NOMO-1 (cell line): ENCODE data around the gene C4orf17.

Experiments
- DNase-seq, 2 experiments: peaks; one replicate each; lab custom pipeline; 2025; ENCODE audit not compliant: unreplicated experiment in 2 of 2; lab: John Stamatoyannopoulos, UW

C4orf17 gene

DNA sequence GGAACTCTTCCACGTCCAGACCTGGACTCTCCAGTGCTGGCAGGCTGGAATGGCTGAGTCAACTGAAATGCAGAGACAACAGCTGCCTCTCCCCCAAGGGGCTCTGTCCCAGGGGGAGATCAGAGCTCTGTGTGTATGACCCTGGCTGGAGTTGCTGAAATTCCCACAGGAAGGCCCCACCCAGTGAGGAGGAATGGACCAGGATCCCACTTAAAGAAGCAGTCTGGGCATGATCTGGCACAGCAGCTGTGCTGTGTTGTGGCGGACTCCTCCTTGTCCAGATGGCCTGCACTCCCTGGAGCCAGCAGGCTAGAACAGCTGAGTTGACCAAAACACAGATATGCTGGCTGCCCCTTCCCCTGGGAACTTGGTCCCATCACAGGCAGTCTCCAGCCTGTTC is 25.4 kb downstream of the C4orf17 start:
- DNase-seq, result no peak

DNA sequence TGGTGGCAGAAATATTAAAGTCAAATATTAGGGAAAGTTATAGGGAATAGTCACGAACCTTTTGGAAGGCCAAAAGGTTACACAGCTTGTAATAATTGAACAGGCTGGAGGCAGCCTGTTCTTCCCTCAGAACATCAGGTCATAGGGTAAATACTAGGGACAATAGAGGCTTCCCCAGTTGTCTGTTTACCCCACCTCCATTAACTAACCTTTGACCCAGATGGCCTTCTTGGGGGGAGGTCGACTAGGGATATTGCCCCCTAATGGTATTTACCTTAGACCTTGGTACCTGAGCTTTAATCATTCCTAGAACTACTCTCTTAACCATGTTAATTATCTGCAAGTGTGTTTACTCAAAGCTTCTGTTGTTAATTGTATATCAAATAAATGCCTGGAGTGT is 26.0 kb downstream of the C4orf17 start:
- DNase-seq, result no peak

DNA sequence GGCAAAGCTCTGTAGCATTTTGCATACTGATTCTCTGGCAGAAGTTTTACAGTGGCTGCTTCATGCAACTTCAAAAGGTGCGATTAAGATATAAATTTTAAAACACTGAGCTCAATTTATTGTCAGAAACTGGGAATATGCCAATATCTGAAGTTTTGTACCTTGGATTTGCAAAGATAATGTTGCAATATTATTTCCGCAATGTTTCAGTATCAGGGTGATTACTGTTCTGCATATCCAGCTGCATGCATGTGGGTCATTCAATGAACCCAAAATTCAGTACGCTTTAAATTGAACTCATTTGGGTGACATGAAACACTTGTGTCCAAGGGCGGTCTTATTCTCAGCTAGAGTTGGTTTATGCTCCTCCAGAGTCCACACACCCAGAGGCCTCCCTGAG is 26.9 kb downstream of the C4orf17 start:
- no peak for DNase-seq

DNA sequence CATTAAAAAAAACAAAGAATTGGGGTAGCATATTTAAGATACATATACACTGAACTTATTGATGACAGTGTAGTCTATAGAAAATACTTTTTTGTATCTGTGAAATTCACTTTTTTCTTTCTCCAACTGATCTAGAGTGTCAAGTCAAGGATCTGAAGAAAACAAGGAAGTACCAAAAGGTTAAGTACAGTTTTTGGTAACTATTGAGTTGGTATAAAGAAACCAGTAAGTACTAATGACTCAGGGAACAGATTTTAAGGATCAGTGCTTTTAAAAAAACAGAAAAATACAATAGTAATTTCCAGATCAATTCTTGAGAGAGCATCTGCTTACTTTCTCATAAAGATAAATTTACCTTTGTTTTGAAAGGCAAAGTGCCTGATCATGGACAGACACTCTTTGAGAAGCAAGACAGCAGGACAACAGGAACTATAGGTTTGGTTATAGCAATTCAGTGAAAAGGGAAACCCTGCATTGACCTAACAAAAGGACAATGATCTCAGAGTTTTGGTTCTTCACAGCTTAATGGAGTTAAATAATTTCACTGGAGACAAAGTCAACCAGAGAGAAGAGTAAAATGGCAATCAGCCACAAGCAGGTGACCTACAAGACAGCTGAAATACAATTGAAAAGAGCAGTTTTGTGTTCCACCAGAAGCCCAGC is 29.6 kb downstream of the C4orf17 start:
- DNase-seq, result no peak

DNA sequence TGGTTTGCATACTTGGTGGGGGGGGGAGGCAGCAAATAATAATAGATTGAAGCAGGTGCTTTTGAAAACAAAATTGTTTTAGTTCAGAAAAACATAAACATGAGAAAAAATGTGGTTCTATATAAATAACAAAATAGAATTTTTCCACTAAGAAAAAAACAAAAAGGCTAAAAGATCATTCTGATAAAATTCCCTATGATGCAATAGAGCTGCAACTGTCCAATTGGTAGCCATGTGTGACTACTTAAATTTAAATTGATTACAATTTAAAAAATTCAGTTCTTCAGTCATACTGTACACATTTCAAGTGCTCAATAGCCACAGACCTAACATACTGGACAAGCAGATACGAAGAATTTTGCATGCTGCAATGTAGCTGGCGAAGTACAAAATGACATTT is 42.1 kb downstream of the C4orf17 start:
- no peak for DNase-seq

DNA sequence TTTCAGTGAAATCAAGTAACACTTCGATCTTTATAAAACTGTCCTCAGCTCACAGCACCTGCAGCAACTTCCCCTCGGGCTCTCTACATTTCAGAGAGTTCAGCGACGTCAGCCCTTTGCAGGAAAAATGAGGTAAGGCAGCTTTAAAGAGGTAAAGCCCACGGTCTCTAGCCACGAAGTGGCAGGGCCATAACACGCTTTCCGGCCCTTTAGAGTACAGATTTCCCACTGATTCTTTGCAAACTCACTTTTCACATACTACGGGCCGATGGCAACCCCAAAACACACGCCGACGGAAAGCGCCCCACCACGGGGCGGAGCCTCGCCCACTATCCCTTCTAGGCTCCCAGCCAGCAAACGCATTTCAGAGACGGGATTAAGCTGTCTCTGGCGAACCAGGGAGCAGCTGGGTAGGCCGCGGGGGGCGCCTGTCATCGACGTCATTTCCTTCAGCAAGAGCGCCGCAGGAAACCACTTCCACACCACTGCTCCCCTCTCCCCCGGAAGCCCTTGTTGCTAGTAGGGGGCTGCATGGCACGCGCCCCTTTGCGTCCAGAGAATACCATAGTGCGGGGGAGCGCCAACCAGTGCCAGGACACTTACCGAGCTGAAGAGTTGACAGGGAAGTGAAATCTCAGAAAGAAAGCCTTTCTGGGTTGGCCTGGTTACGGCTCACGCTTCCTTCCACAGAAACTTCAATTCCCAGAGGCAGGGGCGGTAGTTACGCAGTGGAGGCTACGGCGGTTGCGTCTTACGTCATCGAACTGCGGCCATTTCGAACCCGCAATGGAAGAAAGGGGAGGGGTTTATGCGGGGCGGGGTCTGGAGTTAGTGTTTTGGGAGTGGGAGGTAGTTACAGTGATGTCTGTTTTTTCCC is 52.7 kb downstream of the C4orf17 start, which contains the start of gene TRMT10A:
TRMT10A (minus strand) TSS at position 730 of the 877 bp plus-strand sequence. CDS start 4,701 bp downstream, outside the sequence.
- DNase-seq, result peak; percentile 94 to 97

DNA sequence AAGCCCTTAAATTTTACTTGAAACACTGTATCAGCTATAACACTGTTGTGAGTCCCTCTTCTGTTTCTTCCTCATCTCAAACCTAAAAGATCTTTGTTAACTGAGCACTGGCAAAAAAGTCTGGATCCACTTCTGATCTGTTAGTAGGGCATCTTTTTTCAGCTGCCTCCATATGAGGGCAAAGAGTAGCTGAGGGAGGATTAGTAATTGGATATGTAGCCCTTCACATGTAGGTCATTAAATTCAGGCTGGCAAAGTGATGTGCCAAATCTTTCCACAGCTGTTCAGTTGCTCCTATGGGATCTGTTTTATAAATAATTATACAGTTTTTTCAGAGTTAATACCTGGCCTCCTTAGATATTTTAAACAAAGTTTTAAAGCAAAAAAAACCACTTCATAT is 54.1 kb downstream of the C4orf17 start:
- no peak for DNase-seq

DNA sequence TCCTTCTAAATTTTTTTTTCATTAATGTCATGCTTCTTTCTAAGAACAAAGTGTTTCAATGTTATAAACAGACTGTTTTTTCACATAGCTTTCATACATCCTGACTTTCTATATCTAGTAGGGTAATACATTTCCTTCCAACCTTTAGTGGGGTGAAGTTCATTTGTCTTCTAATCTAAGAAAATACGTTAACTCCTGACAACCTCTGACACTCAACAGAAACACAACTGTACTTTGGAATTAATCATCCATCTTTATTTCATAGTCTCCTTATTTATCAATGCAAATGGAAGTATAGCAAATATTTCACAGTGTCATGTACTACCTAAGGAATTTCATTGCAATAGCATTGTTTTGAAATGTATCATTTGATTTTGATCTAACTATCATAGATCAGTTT is 61.1 kb downstream of the C4orf17 start:
- no peak for DNase-seq

DNA sequence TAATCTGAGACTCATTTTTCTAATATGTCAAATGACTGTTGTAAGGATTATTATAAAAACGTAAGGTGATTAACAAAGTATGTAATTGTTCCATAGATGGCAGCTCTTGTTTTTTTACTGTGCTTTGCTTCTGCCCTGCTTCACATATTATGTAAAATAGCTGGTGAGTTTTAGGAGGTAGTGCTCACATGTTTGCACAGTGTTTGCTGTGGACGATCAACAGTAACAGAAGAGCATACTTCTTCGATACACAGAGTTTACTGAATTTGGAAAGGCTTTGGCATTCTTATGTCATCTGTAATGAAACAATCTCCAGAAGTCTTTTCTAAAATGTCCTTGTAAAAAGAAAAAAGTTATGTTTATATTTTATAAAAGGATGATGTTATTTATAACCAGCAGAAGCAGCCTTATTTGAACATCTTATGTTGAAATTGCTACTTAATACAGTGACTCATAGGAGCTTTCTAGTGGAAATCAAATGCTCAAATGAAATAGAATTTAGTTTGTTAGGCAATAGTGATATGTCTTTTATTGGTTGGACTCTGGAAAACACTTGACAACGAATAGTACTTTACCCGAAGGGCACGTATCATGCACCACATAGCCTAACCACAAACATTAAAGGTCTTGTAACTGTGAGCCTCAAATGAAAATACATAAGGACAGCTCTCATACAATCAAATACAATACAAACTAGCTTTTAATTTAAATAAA is 61.9 kb downstream of the C4orf17 start:
- no peak for DNase-seq

DNA sequence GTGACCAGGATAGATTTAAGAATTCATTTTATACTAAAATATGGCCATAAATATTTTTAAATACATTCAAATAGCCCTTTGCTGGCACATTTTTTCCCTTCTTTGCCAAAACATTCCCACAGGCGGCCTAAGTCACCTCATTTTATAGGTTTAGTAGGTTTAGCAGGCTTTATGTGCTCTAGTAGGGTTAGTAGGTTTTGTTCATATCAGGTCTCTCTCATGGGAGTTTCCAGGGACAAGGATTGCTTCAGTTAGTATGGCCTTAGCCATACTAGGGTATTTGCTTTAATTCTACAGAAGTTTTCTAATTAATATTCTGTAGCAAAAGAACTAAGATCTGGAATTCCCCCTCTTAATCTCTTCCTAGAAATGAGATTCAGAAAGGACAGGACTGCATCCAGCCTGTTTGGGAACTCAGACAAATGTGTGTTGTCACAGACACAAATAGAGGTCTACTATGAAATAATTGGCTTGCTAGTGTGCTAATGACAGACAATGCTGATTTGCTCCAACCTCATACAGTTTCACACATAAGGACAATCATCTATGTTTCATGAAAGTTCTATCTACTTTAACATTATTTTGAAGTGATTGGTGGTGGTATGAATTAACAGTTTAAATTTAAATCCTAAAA is 63.0 kb downstream of the C4orf17 start:
- no peak for DNase-seq

DNA sequence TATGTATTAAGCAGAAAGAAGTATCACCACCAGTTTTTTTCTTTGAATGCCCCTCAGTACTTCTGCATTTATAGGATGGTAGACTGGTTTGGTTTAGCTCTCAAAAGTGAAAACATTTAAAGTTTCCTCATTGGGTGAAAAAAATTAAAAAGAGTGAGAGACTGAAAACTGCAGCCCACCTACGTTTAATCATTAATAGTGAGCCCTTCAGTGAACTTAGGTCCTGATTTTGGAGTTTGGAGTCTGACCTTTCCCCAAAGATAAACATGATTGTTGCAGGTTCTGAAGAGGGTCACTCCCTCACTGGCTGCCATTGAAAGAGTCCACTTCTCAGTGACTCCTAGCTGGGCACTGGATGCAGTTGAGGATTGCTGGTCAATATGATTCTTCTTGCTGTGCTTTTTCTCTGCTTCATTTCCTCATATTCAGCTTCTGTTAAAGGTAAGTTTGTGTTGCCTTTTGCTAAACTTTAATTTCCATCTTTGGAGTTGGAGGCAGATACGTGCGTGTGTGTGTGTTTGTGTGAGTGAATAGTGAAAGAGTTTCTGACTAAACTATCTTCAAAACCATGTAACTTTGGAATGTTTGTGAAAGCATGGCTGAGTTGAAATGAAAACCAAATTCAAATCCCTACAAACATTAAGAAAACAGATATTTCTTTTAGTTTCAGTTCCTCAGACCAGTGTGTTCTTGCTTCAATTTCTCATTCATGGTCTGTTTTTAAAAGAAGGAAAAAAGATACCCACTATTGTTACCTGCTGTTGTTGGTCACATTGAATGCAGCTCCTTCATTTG is 63.9 kb downstream of the C4orf17 start, which contains the start of gene MTTP:
MTTP (plus strand) TSS at position 295 of the 795 bp plus-strand sequence; CDS start at position 381, 86 bp downstream.
- DNase-seq, result peak in 1 of 2 experiments; percentile 40

DNA sequence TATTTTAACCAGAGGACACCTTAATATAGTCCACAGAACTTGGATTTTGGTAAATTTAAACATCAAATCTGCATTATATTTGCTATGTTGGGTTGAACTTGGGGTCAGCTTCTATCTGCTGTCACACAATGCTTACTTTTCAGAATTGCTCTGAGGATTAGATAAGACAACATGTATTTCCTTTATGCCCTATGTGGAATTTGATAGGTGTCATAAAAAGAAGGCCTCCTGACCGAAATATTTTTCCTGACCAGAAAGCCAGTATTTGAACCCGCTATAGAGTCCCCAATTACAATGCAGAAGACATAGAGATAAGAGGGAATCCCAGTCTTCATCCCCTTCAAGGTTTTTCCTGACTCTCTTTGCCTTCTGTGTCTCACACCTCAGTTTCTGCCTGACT is 67.9 kb downstream of the C4orf17 start:
- DNase-seq, result no peak

DNA sequence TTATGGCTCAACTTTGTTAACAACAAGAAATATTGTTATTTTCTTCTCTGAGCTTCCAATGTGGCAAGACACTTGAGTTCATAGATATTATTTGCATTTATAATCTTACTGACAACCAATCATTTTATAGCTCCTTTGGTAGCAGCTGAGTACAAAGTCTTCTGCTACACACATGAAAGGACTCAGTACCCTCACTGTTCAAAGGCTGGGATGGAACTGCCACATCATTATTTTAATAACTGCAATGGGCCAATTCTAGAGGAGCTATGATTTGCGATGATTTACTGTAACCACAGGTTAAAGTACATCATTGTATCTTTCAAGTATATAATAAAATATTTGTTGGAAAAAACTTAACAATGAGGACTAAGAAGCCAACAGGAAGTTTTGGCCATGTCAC is 74.7 kb downstream of the C4orf17 start:
- no peak for DNase-seq

DNA sequence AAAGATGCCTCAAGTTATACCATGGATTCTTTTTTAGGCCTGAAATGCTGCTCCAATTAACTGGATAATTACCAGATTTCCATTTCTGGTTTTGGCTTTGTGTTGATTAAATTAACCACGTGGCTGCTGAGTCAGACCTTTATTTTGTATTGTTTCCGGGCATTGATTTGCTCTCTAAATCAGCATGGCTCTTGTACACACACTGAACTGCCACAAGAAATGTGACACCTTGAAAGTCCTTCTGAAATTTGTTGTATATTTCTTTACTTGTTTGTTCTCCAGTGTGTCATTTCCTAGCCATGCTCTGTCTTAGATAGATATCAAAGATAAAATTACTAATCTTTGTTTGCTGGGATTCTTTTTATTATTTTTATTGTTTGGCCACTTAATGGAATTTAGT is 75.5 kb downstream of the C4orf17 start:
- DNase-seq, result no peak

DNA sequence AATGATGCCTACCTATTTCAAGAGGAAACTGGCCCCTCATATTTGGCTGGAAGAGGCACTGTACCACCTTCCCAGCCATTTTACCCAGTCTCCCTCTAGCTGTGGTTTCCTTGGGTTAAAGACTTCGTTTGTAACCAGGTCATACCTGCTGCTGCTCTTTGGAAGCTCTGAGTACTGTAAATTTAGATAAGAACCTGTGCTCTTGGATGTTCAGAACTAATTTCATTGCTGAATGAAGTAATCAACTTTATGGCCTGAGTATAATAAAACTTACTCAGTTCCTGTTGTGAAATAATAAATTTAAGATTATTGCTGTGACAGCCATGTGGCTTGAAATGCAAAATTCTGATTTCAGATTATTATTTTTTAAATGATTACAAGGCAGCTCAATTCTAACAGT is 76.0 kb downstream of the C4orf17 start:
- no peak for DNase-seq

DNA sequence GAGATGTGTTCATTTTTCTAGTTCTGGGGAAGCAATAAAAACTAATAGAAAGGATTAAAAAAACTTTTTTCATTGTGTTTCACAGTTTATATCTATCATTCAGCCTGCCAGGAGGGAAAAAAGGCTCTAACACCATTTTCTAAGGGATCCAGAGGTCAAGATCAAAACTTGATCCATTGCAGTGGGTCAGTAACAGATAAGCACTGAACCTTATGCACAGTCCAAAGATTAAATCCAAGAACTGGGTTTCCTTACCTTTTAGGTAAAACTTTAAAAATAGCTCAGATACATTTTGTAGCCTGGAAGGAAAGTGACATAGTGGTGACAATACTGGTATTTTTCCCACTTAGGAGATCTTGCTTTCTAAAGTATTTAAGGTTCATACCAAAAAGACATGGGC is 76.5 kb downstream of the C4orf17 start:
- no peak for DNase-seq

DNA sequence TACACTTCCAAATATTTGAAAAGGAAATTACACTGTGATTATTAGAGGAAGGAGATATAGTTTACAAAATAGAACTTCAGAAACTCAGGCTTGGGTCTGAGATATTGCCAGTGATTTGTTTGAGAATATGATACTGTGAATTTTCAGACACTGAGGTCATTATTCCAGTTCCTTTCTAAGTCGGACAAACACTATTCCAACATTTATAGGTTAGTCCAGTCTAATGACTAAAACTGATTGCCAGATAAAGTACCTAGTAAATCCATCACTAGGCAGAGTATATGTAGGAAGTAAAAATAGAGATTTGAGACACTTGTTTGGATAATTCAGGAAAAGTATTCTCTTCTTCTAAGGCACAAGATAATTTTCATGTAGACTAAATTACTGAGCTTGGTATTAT is 77.0 kb downstream of the C4orf17 start:
- no peak for DNase-seq

DNA sequence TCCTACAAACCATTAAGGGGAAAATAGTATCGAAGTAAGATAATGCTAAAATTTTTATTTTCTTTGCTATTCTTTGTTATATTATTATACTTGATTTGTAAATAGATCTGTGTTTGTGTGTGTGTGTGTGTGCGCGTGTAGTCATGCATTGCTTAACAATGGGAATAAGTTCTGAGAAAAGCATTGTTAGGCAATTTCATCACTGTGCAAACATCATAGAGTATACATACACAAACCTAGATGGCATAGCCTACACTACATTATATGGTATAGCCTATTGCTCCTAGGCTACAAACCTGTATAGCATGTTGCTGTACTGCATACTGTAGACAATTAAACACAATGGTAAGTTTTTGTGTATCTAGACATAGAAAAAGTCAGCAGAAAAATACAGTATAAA is 80.9 kb downstream of the C4orf17 start:
- no peak for DNase-seq
